Large intestine (tissue), 3 donors: ENCODE results near the gene AMDHD1. TPM values are rescaled to one million over a fixed set of nuclear protein-coding genes. Genes with fewer than 3 reads are reported as not detected.
"Not testable (repeated sequence)": the region's sequence is repeated elsewhere in the genome, so short reads cannot be mapped to it uniquely, and the experiment has no call there.

Experiments
- DNase-seq, 2 donors: peaks; one replicate each; pipeline versions ENCODE4 v3.0.0 to v3.0.0-alpha.2; 2013
- H3K27ac ChIP-seq: one replicate; pipeline ENCODE4 v1.5.1; 2013; ENCODE audit warnings: low read length
- H3K27me3 ChIP-seq: 2 replicates; pipeline ENCODE4 v1.6.1; 2013; ENCODE audit warnings: low read length; ENCODE audit not compliant: control insufficient read depth, insufficient read depth
- H3K36me3 ChIP-seq: 2 replicates; pipeline ENCODE4 v1.6.1; 2013; ENCODE audit warnings: low read length; ENCODE audit not compliant: control insufficient read depth, insufficient read depth
- H3K4me1 ChIP-seq: one replicate; pipeline ENCODE4 v1.6.1; 2013; ENCODE audit warnings: low read length; ENCODE audit not compliant: control insufficient read depth, insufficient read depth
- H3K4me3 ChIP-seq: one replicate; pipeline ENCODE4 v1.5.1; 2013; ENCODE audit warnings: low read length
- H3K9me3 ChIP-seq: one replicate; pipeline ENCODE4 v1.6.1; 2013; ENCODE audit warnings: mild to moderate bottlenecking, low read depth, low read length, moderate library complexity; ENCODE audit not compliant: control insufficient read depth
- WGBS: methylation state at CpG from one replicate; pipeline ENCODE4 v1.1.5; 2013; ENCODE audit warnings: low lambda C conversion rate; ENCODE audit not compliant: insufficient coverage; 5-methylcytosine and 5-hydroxymethylcytosine counted together
- polyA plus RNA-seq: library from polyadenylated mRNA; unstranded; fragments of 120-200 nt; gene quantifications from one replicate; pipeline ENCODE4 v1.2.1, GENCODE V29; 2013

Gene AMDHD1
- polyA plus RNA-seq, 1 donor: 2.7 TPM

- no peaks in the 10 kb centered on the region for H3K9me3 ChIP-seq
- H3K36me3 ChIP-seq: no peaks in the 10 kb centered on the region
- no CpG with 5 or more reads among the region's 2 CpGs for WGBS
- H3K27me3 ChIP-seq: no peaks in the 10 kb centered on the region
- H3K4me3 ChIP-seq: no peak overlapping the region
- H3K4me1 ChIP-seq: peaks cover 4% of the 10 kb centered on the region
- H3K27ac ChIP-seq: no peak overlapping the region
- no peak for DNase-seq
Measured at GRCh38 chr12:95963096-95963495, 20.0 kb downstream of the AMDHD1 start.

GRCh38 chr12:95966287-95966870 is 23.2 kb downstream of the AMDHD1 start:
- Histone ChIP-seq H3K4me1 (peaks cover 4% of the 10 kb centered on the region), H3K36me3 (no peaks in the 10 kb centered on the region), H3K27me3 (no peaks in the 10 kb centered on the region), H3K4me3 (no peak overlapping the region), H3K27ac (no peak overlapping the region), H3K9me3 (no peaks in the 10 kb centered on the region)
- DNase-seq: no peak
- 50% methylated on average over 1 of the region's 7 CpGs for WGBS

GRCh38 chr12:95967301-95967700 is 24.2 kb downstream of the AMDHD1 start:
- H3K36me3 ChIP-seq: no peaks in the 10 kb centered on the region
- no peaks in the 10 kb centered on the region for H3K9me3 ChIP-seq
- H3K4me3 ChIP-seq: no peak overlapping the region
- no peak overlapping the region for H3K27ac ChIP-seq
- WGBS: no CpG with 5 or more reads among the region's 2 CpGs
- peaks cover 6% of the 10 kb centered on the region for H3K4me1 ChIP-seq
- no peaks in the 10 kb centered on the region for H3K27me3 ChIP-seq
- DNase-seq: no peak

DNA sequence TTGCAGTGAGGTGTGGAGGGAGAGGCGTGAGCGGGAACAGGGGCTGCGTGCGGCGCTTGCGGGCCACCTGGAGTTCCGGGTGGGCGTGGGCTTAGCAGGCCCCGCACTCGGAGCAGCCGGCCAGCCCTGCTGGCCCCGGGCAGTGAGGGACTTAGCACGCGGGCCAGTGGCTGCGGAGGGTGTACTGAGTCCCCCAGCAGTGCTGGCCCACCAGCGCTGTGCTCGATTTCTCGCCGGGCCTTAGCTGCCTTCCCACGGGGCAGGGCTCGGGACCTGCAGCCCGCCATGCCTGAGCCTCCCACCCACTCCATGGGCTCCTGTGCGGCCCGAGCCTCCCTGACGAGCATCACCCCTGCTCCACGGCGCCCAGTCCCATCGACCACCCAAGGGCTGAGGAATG is 26.0 kb downstream of the AMDHD1 start:
- WGBS: no CpG with 5 or more reads among the region's 28 CpGs
- not testable (repeated sequence) for H3K36me3 ChIP-seq, H3K9me3 ChIP-seq, H3K4me3 ChIP-seq, H3K27me3 ChIP-seq, H3K27ac ChIP-seq, DNase-seq, H3K4me1 ChIP-seq

GRCh38 chr12:95970905-95971304 is 27.8 kb downstream of the AMDHD1 start:
- peaks cover 12% of the 10 kb centered on the region for H3K4me1 ChIP-seq
- no peak overlapping the region for H3K4me3 ChIP-seq
- H3K27ac ChIP-seq: no peak overlapping the region
- DNase-seq: no peak
- H3K27me3 ChIP-seq: no peaks in the 10 kb centered on the region
- no peaks in the 10 kb centered on the region for H3K9me3 ChIP-seq
- 100% methylated on average over 1 of the region's 7 CpGs for WGBS
- H3K36me3 ChIP-seq: no peaks in the 10 kb centered on the region

- H3K27ac ChIP-seq: peak overlapping the region; percentile 76
- no peaks in the 10 kb centered on the region for H3K27me3 ChIP-seq
- WGBS: no CpG with 5 or more reads among the region's 4 CpGs
- no peaks in the 10 kb centered on the region for H3K9me3 ChIP-seq
- H3K4me1 ChIP-seq: peaks cover 12% of the 10 kb centered on the region
- H3K36me3 ChIP-seq: no peaks in the 10 kb centered on the region
- DNase-seq: peak; percentile 61 to 86
- H3K4me3 ChIP-seq: no peak overlapping the region
Measured at GRCh38 chr12:95972832-95973456, 29.8 kb downstream of the AMDHD1 start.

GRCh38 chr12:95974358-95974757 is 31.2 kb downstream of the AMDHD1 start:
- Histone ChIP-seq H3K27me3 (no peaks in the 10 kb centered on the region), H3K4me1 (peaks cover 12% of the 10 kb centered on the region), H3K36me3 (no peaks in the 10 kb centered on the region), H3K9me3 (no peaks in the 10 kb centered on the region), H3K4me3 (no peak overlapping the region), H3K27ac (peak overlapping the region; percentile 76)
- WGBS: no CpG with 5 or more reads among the region's 2 CpGs
- DNase-seq: peak in 1 of 2 donors; percentile 53

DNA sequence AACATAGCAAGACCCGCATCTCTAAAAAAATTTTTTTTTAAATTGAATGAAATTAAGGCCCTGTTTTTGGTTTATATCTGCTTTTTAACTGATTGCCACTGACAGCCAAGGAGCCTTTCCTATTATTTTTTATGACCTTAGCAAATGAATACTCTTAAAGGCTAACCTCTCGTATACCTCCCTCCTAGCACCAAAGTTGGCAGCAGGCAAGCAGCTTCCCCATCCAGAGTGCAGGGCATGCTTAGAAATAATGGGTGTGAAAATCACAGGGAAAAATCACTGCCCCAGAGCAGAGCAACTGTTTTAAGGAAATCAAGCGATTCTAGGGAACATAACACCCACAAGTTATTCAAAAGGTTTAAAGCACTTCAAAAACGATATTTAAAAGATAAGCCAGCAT is 32.4 kb downstream of the AMDHD1 start:
- Histone ChIP-seq H3K4me3 (no peak overlapping the region), H3K27ac (no peak overlapping the region), H3K36me3 (no peaks in the 10 kb centered on the region), H3K4me1 (peaks cover 16% of the 10 kb centered on the region), H3K27me3 (no peaks in the 10 kb centered on the region), H3K9me3 (no peaks in the 10 kb centered on the region)
- no CpG with 5 or more reads among the region's 4 CpGs for WGBS
- no peak for DNase-seq

- no peak overlapping the region for H3K4me3 ChIP-seq
- H3K4me1 ChIP-seq: peaks cover 19% of the 10 kb centered on the region
- H3K27ac ChIP-seq: no peak overlapping the region
- no peaks in the 10 kb centered on the region for H3K36me3 ChIP-seq
- no peak for DNase-seq
- no peaks in the 10 kb centered on the region for H3K9me3 ChIP-seq
- 67% methylated on average over 1 of the region's 8 CpGs for WGBS
- no peaks in the 10 kb centered on the region for H3K27me3 ChIP-seq
Measured at GRCh38 chr12:95976416-95976832, 33.3 kb downstream of the AMDHD1 start.

DNA sequence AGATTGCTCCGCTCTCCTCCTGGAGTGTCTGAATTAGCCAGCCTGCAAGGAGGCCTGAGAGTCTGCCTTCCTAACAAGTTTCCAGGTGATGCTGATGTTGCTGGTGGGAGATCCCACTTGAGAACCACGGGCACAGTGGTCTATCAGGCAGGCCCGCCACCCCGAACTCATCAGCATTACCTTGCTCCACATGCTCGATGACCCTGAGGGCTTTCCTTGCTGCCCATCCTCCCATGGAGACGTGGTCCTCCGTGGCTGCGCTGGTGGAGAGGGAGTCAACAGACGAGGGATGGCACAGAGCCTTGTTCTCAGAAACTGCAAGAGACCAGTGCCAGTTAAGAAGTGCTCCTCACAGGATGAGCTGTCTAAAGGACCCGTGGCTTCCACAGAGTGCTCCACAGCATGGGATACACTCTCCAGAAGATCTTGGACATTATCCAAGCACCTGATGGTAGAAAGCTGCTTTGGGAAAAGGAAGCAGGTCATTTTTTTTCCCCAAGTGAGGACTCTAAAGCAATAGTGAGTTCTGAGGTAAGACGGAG is 34.7 kb downstream of the AMDHD1 start:
- no peaks in the 10 kb centered on the region for H3K27me3 ChIP-seq
- no peak overlapping the region for H3K27ac ChIP-seq
- peaks cover 16% of the 10 kb centered on the region for H3K4me1 ChIP-seq
- H3K36me3 ChIP-seq: no peaks in the 10 kb centered on the region
- DNase-seq: no peak
- no CpG with 5 or more reads among the region's 11 CpGs for WGBS
- no peak overlapping the region for H3K4me3 ChIP-seq
- H3K9me3 ChIP-seq: no peaks in the 10 kb centered on the region

DNA sequence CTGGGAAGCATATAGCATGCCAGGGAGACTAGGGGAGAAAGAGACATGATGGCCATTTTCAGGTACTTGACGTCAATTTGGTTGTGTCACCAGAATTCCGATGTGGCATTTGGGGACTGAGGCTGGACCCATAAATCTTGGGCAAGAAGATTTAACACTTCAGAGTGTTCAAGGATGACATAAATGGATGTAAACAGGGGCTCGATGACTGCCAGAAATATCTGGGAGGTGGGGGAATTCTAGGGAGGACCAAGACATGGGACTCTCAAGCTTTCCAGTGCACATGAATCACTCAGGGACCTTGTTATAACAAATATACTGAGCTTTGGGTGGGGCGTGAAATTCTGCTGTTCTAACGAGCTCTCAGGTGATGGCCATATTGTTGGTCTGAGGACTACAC is 35.2 kb downstream of the AMDHD1 start:
- Histone ChIP-seq H3K27me3 (no peaks in the 10 kb centered on the region), H3K4me1 (peaks cover 16% of the 10 kb centered on the region), H3K4me3 (no peak overlapping the region), H3K27ac (no peak overlapping the region), H3K36me3 (no peaks in the 10 kb centered on the region), H3K9me3 (no peaks in the 10 kb centered on the region)
- WGBS: no CpG with 5 or more reads among the region's 5 CpGs
- no peak for DNase-seq
